ENCODE results near the gene PWWP2B. TPM values are rescaled to one million over a fixed set of nuclear protein-coding genes. Genes with fewer than 3 reads are reported as not detected.

PWWP2B gene
- total and polyA plus RNA-seq, 2 of the 4 experiments (the other 2 are of a cell fraction), result 1.7 to 2.2 TPM

GRCh38 chr10:132385389-132385667, 11.7 kb upstream of the PWWP2B start:
- Histone ChIP-seq H3K9me3 (ENCODE audit: control insufficient read depth, insufficient read depth, low read length) (peaks cover 2% of the 10 kb centered on the region), H3K14ac (replicated peaks; ENCODE audit: low read depth, low read length) (no peak overlapping the region), H2BK5ac (ENCODE audit: low read depth, low read length, poor library complexity, severe bottlenecking) (no peak overlapping the region), H2BK20ac (ENCODE audit: low read depth, low read length) (no peak overlapping the region), H4K5ac (ENCODE audit: low read depth, low read length) (no peak overlapping the region), H3K9ac (ENCODE audit: low read depth, low read length) (no peak overlapping the region), H3K79me1 (ENCODE audit: low read depth in 1 of 2, low read length in 2 of 2) (no peaks in the 10 kb centered on the region), H3K18ac (ENCODE audit: low read depth, low read length) (no peak overlapping the region), H3K27me3 (ENCODE audit: control insufficient read depth, insufficient read depth, low read length) (peaks cover 5% of the 10 kb centered on the region; the same call in 1 of the 2 replicates), H3K4ac (ENCODE audit: low read depth, low read length) (no peak overlapping the region), H2AK9ac (replicated peaks; ENCODE audit: low read depth, low read length, poor library complexity) (no peak overlapping the region), H3K36me3 (ENCODE audit: control insufficient read depth, insufficient read depth, low read length) (no peaks in the 10 kb centered on the region), H4K20me1 (ENCODE audit: insufficient read depth, low read length) (no peaks in the 10 kb centered on the region), H4K8ac (ENCODE audit: low read depth in 2 of 2, low read length in 2 of 2) (no peak overlapping the region), H3K23ac (ENCODE audit: low read depth, low read length) (no peak overlapping the region), H4K91ac (ENCODE audit: insufficient read depth, low read depth, low read length) (no peak overlapping the region), H2AK5ac (ENCODE audit: low read depth, low read length) (no peak overlapping the region), H3K4me1 (ENCODE audit: control insufficient read depth, insufficient read depth, low read length) (0 out of 2 replicates have a peak, but pooled peaks cover 2% of the 10 kb centered on the region), H2AFZ (replicated peaks; ENCODE audit: low read length, poor library complexity) (no peak overlapping the region), H3K9me1 (ENCODE audit: insufficient read depth, low read length) (no peaks in the 10 kb centered on the region), H3K4me3 (ENCODE audit: insufficient read depth, low read depth, low read length) (no peak overlapping the region), H2BK120ac (ENCODE audit: low read depth, low read length) (no peak overlapping the region), H3K27ac (ENCODE audit: insufficient read depth, low read length) (no peak overlapping the region), H2BK15ac (ENCODE audit: low read depth, low read length) (no peak overlapping the region), H3K56ac (ENCODE audit: extremely low read depth, insufficient read depth, low read length) (no peak overlapping the region), H3K4me2 (ENCODE audit: low read depth, low read length) (no peak overlapping the region)
- DNase-seq (no peak), ATAC-seq (ENCODE audit: low read depth) (no peak)
- WGBS, 2 experiments (ENCODE audit: extremely low coverage in 2 of 2, insufficient read length in 1 of 2), result no CpG with 5 or more reads among the region's 5 CpGs
- intact Hi-C loops (cut with micrococcal nuclease) (no loop called here), in situ Hi-C loops (cut with MboI; ENCODE audit: low sequenced_read_pairs) (no loop called here), dilution Hi-C loops (cut with HindIII; ENCODE audit: low sequenced_read_pairs, unreplicated experiment) (no loop called here)
- POLR2A ChIA-PET (ENCODE audit: unreplicated experiment), result no interaction called here
- no TSS peak for BruUV-seq (replicated peaks)
- CTCF ChIA-PET, result no interaction called here
- TF ChIP-seq FOS (IDR thresholded peaks at IDR 0.05; ENCODE audit: low read depth, low read length) (no peak), USF2 (IDR thresholded peaks at IDR 0.05; ENCODE audit: low read depth, low read length) (no peak), NFE2L2 (IDR thresholded peaks at IDR 0.05; ENCODE audit: low read depth, low read length) (no peak), BHLHE40 (IDR thresholded peaks at IDR 0.05; ENCODE audit: low read depth, low read length) (no peak), RCOR1 (IDR thresholded peaks at IDR 0.05; ENCODE audit: insufficient replicate concordance, low read length) (no peak), MXI1 (IDR thresholded peaks at IDR 0.05; ENCODE audit: borderline replicate concordance, low read depth, low read length) (no peak), MAFK (IDR thresholded peaks at IDR 0.05; ENCODE audit: low read depth, low read length) (no peak), POLR2A (IDR thresholded peaks at IDR 0.05; ENCODE audit: low read depth, low read length) (no peak), CHD1 (IDR thresholded peaks at IDR 0.05; ENCODE audit: low read depth, low read length) (no peak)

Data from IMR-90 (cell line).